Activated gamma-delta T cell (primary cell): ENCODE measurements around the gene RGS6.

ENCODE experiments used
- DNase-seq: peaks from one replicate; lab custom pipeline; 2025; lab: John Stamatoyannopoulos, UW

RGS6 gene

DNA sequence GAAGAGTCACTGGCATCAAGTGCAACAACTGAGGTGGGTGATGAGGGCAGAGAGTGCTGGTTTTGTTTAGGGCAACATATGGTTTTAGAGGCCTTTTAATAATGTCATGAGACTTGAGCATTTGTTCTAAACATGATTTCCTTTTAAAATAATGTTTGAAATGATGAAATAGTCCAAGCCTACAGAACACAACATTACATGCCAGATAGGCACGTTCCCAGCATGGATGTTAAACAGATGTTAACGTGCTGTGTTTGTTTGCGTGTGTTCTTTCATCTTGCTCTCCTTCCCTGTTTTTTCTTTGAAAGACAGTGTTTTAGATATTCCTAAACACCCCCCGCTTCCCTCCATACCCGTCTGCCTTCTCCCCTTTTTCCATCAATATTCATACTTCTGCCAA lies 82.3 kb downstream of the RGS6 start:
- no peak for DNase-seq

DNA sequence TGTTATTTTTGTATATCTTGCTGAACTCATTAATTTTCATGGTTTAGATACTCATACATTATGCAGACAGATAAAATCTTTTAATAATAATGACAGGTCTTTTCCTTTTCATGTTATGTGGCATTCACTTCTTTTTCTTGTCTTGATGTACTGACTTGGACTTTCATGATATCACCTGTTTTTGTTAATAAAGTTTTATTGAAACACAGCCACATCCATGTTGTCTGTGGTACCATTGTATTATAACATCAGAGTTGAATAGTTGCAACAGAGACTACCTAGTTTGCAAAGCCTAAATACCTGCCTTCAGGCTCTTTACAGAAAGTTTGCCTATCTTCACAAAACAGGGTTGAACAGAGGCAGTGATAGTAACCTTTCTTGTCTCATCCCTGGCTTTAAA lies 85.1 kb downstream of the RGS6 start:
- no peak for DNase-seq

DNA sequence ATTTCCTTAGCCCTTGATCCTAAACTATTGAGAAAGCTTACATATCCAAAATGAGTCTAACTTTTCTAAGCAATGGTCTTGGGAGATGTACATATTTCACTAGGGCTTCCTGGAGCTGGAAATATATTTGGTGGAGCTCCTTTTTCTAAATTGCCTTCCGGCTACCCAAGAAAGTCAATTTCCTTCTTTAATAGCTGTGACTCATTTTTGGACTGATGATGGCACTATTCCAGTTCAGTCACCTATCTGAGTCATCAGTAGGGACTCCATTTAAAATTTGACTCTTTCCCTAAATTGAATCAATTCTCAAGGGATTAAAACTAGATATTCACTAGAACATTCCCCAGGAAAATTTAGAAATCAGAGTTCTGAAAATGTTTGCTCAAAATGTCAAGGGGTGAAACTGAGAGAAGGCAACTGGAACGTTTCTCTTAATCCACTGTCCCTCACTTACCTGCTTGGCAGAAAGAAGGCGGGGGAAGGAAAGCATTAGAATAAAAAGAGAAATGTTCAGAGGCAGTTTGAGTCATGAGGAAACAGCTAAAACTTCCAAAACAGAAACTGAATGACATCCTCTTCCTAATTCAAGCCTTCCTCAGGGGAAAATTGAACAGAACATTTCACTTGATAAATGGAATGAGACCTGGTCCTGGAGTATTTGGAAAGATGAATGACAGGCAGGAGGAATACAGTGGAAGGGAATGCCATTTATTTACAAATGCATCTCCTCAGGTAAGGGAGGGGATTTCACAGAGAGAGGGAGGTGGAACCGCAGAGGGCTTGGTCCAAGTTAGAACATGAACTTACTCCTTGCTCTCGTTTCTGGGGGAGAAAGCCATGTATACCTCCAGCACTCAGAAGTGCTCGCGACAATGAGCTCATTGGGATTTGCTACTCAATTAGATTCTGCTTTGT lies 91.2 kb downstream of the RGS6 start:
- no peak for DNase-seq

DNA sequence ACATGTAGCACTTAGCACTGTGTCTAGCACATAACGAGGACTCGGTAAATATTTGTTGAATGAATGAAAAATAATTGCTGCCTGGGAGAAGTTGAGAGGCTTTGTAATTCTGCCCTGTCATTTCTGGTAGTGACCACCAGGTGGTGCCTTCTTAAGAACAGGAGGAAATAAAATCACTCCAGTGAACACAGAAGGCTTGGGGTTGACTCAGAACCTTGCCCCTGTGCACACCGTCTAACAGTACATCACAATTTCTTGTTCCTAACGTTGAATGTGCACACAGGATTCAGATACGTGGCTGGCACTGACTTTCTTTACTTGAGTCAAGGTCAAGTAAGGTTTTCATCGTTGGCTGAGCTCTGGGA lies 91.8 kb downstream of the RGS6 start:
- DNase-seq, result no peak

DNA sequence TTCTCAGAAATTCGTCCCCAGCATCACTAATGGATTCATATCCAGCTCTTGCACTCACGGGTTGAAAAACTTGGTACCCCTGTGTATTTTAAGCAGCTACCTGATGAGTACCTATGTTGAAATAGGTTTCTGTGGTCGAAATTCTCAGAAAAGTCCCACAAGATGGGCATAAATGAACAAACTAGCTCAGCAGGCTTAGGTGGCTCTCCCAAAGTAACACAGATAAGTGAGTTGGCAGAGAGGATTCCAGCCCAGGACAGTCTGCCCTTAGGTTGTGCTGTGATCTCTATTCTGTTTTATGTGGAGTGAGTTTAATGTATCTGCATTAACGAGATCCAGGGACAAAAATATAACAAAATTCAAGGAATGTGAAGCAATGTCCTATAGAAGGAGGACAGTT lies 92.3 kb downstream of the RGS6 start:
- DNase-seq, result no peak

DNA sequence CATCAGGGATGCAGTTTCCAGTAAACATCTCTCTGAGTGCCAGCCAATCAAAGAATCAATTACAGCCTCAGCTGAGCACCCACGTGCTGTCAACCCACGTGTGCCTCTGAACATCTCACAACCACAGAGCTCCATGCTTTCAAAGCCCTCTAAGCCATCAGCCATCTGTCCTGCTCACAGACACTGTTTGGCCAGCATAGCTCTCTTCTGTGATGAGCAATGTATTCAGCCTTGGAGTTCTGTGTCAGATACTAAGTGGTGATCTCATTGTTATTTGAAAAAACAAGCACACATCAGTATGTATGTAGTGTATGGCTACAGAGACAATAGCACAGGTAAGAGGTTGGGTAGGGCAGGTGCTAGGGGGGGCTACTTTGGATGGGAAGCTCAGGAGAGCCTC lies 94.3 kb downstream of the RGS6 start:
- no peak for DNase-seq

DNA sequence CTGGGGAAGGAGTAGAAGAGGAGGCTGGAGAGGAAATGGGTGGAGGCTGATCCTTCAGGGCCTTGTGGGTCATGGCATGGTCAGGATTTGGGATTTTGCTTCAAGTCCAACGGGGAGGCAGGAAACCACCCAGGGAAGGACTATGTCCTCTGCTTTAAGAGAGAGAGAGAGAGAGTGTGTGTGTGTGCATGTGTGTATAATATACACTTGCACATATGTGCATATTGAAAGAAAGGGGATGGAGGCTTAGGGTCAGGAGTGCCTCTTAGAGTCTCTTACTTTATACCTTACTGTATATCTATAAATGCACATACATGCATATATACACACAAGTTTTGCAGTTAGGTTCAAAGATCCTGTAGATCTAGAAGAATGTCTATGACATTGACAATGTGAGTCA lies 94.8 kb downstream of the RGS6 start:
- no peak for DNase-seq

DNA sequence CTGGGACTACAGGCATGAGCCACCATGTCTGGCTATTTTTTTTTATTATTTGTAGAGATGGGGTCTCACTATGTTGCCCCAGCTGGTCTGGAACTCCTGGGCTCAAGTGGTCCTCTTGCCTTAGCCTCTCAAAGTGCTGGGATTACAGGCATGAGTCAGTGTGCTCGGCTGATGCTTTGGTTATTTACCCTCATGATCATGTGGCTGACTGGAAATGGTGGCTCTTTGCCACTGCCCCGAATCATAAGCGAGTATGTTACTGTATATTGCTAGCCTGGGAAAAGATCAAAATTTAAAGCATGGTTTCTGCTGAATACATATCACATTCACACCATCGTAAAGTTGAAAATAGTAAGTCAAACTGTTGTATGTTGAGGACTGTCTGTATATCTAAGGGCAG lies 101.1 kb downstream of the RGS6 start:
- no peak for DNase-seq

DNA sequence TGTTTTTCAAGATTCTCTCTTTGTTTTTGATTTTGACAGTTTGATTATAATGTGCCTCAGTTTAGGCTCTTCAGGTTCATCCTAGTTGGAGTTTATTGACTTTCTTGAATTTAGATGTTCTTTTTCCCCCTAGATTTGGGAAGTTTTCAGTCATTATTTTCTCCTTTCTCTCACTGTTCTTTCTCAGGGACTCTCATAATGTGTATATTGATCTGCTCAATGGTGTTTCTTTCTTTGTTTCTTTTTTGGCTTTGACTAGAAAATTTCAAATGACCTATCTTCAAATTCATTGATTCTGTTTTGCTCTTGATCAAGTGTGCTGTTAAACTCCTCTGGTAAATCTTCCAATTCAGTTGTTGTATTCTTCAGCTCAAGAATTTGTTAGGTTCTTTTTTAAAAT lies 108.3 kb downstream of the RGS6 start:
- no peak for DNase-seq

DNA sequence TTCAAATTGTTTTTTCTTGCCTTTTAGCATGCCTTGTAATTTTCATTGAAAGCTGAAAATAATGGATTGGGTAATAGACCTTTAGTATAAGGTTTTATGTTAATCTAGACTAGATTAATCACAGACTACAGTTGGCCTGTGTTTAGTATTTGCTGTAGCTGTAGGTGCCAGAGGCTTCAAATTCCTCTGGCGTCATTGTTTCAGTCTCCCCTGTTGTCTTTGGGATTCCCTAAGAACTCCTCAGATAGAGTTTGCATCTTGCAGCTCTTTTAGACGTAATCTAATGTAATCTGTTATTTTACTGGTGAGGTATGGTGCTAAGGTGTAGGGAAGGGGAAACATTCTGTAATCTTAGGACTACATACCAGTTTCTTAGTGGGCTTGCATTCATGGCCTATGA lies 113.0 kb downstream of the RGS6 start:
- no peak for DNase-seq

DNA sequence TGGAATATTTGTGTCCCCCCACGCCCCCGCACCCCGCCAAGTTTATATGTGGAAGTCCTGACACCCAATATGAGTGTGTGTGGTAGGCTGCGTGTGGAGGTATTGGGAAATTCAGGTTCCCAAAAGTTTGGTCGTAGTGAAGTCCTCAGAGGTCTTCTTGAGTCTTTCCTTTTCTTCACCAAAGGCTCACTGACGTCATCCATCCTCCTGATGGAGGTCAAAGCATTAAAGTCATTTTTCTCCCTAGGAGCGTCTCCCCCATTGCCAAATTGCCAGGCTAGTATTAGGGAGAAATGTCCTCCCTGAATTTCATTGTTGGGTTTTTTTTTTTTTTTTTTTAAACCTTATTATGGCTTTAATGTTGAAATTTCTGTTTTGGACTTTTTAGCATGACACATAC lies 113.7 kb downstream of the RGS6 start:
- no peak for DNase-seq

DNA sequence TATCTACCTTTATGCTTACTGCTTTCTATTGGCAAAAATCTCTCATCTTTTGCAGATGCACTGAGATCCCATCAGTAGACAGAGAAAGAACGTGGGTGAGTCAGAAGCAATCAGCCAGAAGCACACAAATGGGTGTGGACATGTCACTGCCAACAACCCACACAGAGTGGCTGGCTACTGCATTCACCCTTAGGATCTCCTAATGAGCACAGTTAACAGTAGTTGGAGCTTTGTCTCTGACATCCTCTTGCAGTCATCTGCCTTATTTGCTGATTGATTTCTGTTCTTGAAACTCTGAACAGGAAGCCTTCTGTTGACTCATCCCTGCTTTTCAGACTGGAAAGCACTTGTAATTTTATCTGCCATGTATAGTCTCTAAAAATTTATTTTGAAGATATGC lies 117.2 kb downstream of the RGS6 start:
- no peak for DNase-seq

DNA sequence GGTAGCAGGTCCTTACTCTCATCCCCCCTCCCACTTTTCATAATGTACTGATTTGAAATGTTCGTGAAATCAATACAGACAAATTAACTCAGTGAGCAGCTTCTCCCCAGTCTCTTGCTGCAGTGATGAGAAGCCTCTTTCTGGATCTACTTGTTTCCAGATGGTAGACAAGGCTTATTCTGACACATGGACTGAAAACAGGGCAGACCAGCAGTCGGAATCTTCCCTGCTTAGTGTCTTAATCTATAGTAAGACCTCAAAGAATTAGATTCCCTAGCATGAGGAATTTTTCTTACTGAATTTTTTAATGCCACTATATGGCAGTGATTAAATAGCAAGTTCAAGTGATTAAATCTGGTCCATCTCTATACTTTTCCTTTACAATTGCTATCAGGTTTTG lies 120.1 kb downstream of the RGS6 start:
- DNase-seq, result no peak

DNA sequence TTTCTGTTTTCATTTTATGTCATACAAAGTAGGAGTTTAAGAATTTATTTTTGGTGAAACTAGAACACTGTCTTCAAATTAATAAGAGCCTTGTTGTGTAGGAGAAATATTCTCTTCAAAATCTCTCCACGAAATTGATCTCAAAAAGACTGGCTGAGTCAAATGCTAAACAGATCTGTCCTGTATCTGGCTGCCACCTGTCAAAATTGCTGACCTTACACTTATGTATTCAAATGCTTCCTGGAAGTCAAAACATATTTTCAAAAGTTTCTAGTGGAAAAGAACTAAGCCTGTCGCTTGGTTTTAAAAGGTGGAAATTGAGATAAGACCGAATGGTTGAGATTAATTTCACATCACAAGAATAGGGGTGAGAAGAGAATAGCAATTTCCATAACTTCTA lies 121.4 kb downstream of the RGS6 start:
- DNase-seq, result no peak

DNA sequence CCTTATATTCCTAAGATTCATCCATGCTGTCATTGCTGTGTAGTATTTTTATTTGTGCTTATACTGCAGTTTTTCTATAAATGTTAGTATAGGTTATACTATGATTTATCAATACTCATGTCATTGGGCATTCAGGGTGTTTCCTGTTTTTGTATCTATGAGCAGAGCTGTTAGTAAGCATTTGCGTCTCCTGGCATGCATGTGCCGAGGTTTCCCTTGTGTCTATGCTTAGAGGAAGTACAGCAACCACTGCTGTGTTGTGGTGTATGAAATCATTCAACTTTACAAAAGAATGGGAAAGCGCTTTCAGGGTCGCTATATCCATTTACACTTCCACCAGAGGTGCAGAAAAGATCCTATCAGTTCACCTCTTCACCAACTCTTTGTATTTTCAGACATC lies 122.7 kb downstream of the RGS6 start:
- DNase-seq, result no peak

DNA sequence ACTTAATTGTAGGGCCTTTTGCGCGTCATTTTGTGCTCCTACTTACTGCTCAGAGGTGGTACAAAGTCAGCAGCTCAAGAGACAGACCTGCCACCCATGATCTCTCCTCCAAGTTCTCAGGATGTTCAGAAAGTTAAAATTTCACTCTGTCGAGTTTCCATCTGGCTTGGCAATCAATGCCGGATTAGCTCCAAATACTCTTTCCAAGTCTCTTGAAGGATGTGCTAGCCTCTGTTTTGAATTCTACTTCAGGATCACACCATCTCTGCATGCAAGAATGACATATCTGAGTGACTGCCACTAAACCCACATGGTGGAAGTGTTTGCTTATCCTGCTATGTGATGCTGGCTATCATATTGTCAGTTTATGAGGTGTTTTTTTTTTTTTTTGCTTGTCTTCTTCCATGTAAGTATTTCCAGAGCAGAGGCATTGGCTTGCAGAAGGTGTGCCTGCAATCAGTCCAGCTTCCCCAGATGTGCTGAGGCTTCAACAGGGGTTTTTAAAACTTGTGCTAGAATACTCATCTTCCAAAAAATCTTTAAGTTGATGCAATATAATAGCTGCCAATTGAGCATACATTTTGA lies 125.6 kb downstream of the RGS6 start:
- DNase-seq, result no peak

DNA sequence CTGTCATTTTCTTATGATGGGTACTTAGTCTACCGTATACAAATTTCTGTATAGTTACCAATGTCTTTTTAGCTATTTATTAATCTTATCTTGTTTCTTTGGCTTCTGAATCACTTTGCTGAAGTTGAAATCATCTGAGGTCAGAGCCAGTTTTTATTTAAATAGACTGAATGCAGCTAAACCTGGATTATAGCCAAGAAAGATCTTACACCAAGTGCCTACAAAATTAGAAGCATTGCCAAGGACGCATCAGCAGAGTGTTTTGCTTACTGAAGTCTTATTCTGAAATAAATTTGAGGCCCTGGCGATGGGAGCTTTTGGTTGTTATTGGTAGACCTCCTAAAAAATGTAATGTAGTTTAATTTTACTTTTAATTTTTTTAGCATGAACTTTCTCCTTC lies 128.2 kb downstream of the RGS6 start:
- no peak for DNase-seq

DNA sequence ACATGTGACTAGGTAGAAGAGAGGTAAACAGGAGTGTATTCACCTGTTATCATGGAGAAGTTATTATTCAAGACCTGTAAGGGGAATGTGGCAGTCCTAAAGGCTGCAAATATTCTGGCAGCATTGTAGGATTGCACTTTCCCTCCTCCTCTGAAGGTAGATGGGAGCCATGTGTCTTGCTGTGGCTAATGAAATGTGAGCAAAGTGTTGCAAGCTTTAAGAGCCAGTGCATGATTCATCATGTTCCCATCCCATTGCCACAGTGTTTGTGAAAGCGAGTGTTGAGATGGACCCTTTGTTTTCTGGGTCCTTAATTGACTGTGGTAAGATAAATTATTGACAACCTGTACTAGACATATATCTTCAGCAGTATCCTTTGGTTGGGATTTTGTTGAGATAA lies 128.7 kb downstream of the RGS6 start:
- DNase-seq, result no peak

DNA sequence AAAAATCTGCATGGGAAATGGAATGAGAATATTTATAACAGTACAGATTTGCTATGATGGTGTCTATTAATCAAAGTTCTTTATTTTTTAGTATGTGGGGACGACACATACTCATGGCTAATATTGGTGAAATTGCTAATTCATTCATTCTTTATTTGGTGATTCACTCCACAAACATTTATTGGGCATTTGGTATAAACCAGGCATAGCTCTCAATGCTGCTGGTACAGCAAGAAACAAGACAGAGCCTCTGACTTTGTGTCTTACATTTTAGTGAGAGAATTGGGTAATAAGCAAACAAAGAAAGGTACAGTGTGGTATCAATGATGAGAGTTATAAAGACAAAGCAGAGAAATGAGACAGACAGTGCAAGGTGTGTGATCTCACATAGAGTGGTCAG lies 129.5 kb downstream of the RGS6 start:
- DNase-seq, result no peak

DNA sequence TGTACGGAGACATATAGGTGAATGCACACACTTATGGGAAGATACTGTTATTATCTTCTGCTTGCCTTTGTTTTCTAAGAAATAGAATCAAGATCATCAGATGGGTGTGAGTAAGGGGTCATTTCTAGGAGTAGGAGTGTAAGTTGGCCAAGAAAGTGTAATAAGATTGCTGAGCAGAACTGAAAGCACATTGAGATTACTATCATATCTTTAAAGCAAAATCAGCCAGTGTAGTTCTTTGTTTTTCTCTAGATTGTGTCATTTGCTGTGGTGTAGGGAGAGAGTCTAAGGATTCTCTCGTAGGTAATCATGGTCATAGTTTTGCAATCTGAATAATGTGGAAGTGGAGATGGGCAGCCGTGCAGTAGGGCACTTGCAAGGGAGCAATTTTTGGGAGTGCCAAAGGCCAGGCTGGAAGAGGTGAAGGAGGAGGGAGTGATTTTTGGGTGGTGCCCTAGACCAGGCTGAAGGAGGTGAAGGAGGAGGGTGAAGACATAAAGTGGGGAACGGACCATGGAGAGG lies 131.6 kb downstream of the RGS6 start:
- no peak for DNase-seq

DNA sequence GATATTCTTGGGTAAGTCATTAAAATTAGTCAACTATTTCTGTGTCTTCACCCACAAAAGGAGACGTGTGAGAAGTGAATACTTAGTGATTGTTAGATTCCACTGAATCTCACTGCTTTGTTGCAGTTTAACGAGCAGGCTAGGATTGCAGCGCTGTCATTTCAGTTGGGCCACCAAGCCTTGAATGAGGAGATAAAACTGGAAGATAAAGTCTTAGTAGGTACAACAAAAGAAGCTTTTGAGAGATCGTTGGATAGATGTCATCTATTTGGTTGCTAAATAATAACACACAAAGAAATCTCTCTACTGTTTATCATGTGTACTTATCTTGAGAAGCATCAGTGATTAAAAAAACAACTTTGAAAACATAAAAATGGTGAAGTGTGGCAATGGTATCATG lies 132.3 kb downstream of the RGS6 start:
- DNase-seq, result no peak

DNA sequence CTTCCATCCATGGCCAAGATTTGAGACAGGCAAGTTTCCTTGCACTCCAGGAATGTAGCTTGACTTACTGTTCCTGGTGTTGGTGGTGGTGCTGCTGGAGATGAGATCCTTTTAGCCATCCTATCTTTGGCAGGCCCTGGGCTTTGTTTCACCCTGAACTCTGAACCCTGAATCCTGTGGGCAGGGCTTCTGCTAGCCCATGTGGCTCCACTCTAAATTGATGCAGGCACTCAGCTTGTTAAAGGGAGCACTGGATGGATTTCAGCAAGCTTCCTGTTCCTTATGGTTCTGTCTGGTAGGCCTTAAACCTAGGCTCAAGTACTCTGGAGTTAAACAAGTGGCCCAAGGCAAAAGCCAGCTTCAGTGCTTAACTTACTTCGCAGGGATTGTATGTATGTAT lies 138.2 kb downstream of the RGS6 start:
- DNase-seq, result no peak

DNA sequence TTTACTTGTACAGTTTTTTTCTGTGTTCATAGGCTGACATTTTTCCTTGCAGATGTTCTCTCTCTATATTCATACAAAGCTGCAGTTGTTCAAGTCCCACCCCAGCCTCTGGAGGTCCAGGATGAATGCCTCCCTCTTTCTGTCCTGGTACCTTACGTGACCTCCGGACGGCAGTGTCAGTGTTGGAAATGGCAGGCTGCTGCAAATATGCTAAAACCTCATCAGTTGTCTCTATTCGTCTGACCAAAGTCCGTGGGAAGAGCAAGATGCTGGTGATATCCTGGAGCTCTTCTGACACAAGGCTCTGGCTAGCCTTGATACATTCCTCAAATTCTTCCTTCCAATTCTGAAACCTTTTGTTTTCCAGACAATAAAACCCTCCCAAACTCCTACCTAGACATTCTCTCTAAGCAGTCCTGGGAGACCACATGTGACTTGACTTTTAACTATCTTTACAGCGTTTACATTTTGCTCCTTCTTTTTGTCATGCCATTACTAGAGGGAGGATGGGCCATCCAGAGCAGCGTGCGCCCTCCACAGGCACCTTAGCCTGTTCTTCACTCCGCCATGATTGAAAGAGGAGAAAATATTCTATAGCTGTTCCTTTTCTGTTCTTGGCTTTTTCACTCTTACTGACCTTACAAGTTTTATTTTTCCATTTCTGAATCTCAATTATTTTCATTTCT lies 143.6 kb downstream of the RGS6 start:
- no peak for DNase-seq
